Thyroid gland (tissue), 4 donors: ENCODE results near the gene C12orf42. TPM values are rescaled to one million over a fixed set of nuclear protein-coding genes. Genes with fewer than 3 reads are reported as not detected.
A peak's percentile ranks its signal among the peaks of the same experiment; 100 is the strongest.

Experiments
- DNase-seq, 2 donors: peaks; one replicate each; pipeline ENCODE4 v3.0.0-alpha.2; 2019
- H3K27ac ChIP-seq, 3 donors: fragments of 200-600 bp; sonication (generic); 1 replicate in 2 of 3; 2 replicates in 1 of 3; pipeline ENCODE4 v1.5.1; 2016 to 2019; ENCODE audit warnings: mild to moderate bottlenecking in 1 of 3, moderate library complexity in 1 of 3
- H3K27me3 ChIP-seq: fragments of 200-600 bp; sonication (generic); one replicate; pipeline ENCODE4 v1.5.1; 2019
- H3K36me3 ChIP-seq, 2 donors: fragments of 200-600 bp; sonication (generic); one replicate each; pipeline ENCODE4 v1.5.1; 2016 to 2019
- H3K4me1 ChIP-seq, 2 donors: fragments of 200-600 bp; sonication (generic); one replicate each; pipeline ENCODE4 v1.5.1; 2017 to 2019
- H3K4me3 ChIP-seq, 3 donors: fragments of 200-600 bp; sonication (generic); replicated peaks in 1 of 3; 1 replicate in 2 of 3; 2 replicates in 1 of 3; pipeline ENCODE4 v1.5.1; 2016; ENCODE audit warnings: mild to moderate bottlenecking in 1 of 3
- H3K9me3 ChIP-seq: fragments of 200-600 bp; sonication (generic); one replicate; pipeline ENCODE4 v1.5.1; 2017
- POLR2A ChIP-seq, 2 donors: fragments of 450-650 bp; IDR thresholded peaks; one replicate each; pipeline ENCODE4 v1.6.1; 2017; ENCODE audit warnings: antibody characterized with exemption in 2 of 2, mild to moderate bottlenecking in 2 of 2, moderate library complexity in 1 of 2
- WGBS, 2 donors: methylation state at CpG; one replicate each; pipeline ENCODE4 v1.1.5; 2017; 5-methylcytosine and 5-hydroxymethylcytosine counted together
- intact Hi-C: fragments of 100-400 bp; cut with DNase I; formaldehyde crosslinking; loops from one replicate; pipeline ENCODE4 v1.15.1; 2023
- total RNA-seq, 4 donors: library from RNA; depleted of rRNA; stranded (reverse); fragments of >200 nt; gene quantifications; one replicate each; pipeline ENCODE4 v1.2.3, GENCODE V29; 2016
- TF ChIP-seq, protein P1 (sequence below), 6 experiments: fragments of 200-600 bp in 3 of 6; fragments of 450-650 bp in 3 of 6; sonication (generic) in 3 of 6; IDR thresholded peaks; one replicate each; pipeline ENCODE4 v1.5.1; 2016 to 2019; ENCODE audit warnings: antibody characterized with exemption in 6 of 6, mild to moderate bottlenecking in 2 of 6, inconsistent platforms in 1 of 6, moderate library complexity in 1 of 6

The C12orf42 gene
- not detected for total RNA-seq

DNA sequence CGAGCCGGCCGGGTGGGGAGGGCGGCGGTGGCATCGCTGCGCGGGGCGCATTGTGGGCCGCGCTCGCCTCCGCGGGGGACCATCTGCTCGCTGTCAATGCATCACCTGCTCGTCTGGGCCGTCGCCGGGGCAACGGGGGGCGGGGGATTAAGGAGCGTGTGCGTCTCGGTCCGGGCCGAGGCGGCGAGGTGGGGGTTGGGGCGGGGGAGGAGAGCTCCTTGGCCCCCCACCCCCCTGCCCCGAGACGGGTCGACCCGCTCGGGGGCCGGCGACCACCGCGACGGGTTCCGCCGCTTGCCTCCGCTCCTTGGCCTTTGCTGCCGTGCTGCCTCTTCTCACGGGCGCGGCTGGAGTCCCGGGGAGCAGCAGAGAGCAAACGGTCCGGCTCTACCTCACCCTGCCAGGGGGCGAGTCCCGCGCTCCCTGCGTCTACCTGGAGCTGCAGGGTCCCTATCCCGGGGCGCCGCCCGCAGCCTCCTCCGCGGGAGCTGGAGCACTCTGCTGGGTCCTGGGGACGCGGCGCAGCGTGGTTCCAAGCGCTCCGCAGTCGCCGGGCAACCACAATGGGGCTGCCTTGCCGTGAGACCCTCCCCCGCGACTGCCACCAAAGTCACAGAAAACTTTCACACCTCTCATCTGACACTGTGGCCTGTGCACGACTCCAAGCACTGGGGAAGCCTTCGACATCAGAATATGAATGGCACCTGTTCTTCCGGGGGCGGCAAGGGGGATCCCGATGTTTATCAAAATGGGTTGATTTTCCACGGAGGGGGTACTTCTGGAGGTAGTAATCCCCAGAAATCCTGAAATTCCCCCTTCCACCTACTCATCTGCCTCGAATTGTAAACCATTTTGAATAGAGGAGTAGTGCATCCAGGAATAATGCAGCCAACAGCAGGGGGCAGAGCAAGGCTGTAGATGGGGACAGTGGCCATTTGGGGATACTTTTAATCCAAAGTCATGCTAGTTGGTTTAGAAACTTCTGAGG is at the start of gene C12orf42:
C12orf42 (minus strand) TSS at position 500 of the 988 bp plus-strand sequence. CDS start 17,542 bp downstream, outside the sequence.
- peak in 1 of 2 donors; percentile 8 for DNase-seq
- H3K4me3 ChIP-seq: peak within 1 kb of the TSS in 1 of 3 donors; percentile 9
- TF ChIP-seq, protein P1, sequence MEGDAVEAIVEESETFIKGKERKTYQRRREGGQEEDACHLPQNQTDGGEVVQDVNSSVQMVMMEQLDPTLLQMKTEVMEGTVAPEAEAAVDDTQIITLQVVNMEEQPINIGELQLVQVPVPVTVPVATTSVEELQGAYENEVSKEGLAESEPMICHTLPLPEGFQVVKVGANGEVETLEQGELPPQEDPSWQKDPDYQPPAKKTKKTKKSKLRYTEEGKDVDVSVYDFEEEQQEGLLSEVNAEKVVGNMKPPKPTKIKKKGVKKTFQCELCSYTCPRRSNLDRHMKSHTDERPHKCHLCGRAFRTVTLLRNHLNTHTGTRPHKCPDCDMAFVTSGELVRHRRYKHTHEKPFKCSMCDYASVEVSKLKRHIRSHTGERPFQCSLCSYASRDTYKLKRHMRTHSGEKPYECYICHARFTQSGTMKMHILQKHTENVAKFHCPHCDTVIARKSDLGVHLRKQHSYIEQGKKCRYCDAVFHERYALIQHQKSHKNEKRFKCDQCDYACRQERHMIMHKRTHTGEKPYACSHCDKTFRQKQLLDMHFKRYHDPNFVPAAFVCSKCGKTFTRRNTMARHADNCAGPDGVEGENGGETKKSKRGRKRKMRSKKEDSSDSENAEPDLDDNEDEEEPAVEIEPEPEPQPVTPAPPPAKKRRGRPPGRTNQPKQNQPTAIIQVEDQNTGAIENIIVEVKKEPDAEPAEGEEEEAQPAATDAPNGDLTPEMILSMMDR (IDR thresholded peaks at IDR 0.05): peak in 2 of 6 experiments; percentile 10 to 20
- no peak for TF ChIP-seq POLR2A (IDR thresholded peaks at IDR 0.05)
- H3K27me3 ChIP-seq: peaks cover 4% of the 10 kb centered on the region
- intact Hi-C loops: no loop called here
- H3K27ac ChIP-seq: no peak within 1 kb of the TSS
- no peaks in the 10 kb centered on the region for H3K9me3 ChIP-seq
- no peaks in the 10 kb centered on the region for H3K36me3 ChIP-seq
- whole genome bisulfite sequencing, 2 donors: 1 to 4% methylated on average over 3 to 8 of the region's 77 CpGs
- H3K4me1 ChIP-seq: peaks cover 10% of the 10 kb centered on the region in 2 donors

- no peak for DNase-seq
- Histone ChIP-seq H3K9me3 (no peaks in the 10 kb centered on the region), H3K4me3 (no peak overlapping the region), H3K27ac (no peak overlapping the region), H3K27me3 (no peaks in the 10 kb centered on the region), H3K4me1 (no peaks in the 10 kb centered on the region), H3K36me3 (no peaks in the 10 kb centered on the region)
- intact Hi-C loops: loop anchor here (10.0 kb wide), 1 partner anchor 587 kb away; the partner anchor contains the start of gene ASCL1
- whole genome bisulfite sequencing, 2 donors: 92 to 95% methylated on average over 3 of the region's 3 CpGs
- TF ChIP-seq POLR2A (IDR thresholded peaks at IDR 0.05): no peak
- TF ChIP-seq, protein P1 (IDR thresholded peaks at IDR 0.05): no peak
Measured at GRCh38 chr12:103542078-103542477, 46.3 kb upstream of the C12orf42 start.

- Histone ChIP-seq H3K4me1 (no peaks in the 10 kb centered on the region), H3K9me3 (no peaks in the 10 kb centered on the region), H3K27ac (no peak overlapping the region), H3K36me3 (no peaks in the 10 kb centered on the region), H3K4me3 (no peak overlapping the region), H3K27me3 (no peaks in the 10 kb centered on the region)
- no peak for DNase-seq
- no peak for TF ChIP-seq POLR2A (IDR thresholded peaks at IDR 0.05)
- TF ChIP-seq, protein P1 (IDR thresholded peaks at IDR 0.05): no peak
- intact Hi-C loops: loop anchor here (10.0 kb wide), 1 partner anchor 586 kb away; the partner anchor contains the start of gene ASCL1
- WGBS, 2 donors: 73 to 76% methylated on average over 3 of the region's 3 CpGs
Measured at GRCh38 chr12:103540319-103540718, 44.6 kb upstream of the C12orf42 start.

- H3K4me3 ChIP-seq: no peak overlapping the region
- H3K4me1 ChIP-seq: no peaks in the 10 kb centered on the region
- intact Hi-C loops: no loop called here
- no peak for DNase-seq
- H3K9me3 ChIP-seq: no peaks in the 10 kb centered on the region
- H3K27ac ChIP-seq: no peak overlapping the region
- H3K27me3 ChIP-seq: no peaks in the 10 kb centered on the region
- 44 to 48% methylated on average over 1 of the region's 1 CpG for WGBS, 2 donors
- H3K36me3 ChIP-seq: no peaks in the 10 kb centered on the region
- no peak for TF ChIP-seq POLR2A (IDR thresholded peaks at IDR 0.05)
- TF ChIP-seq, protein P1 (IDR thresholded peaks at IDR 0.05): no peak
Measured at GRCh38 chr12:103538397-103538796, 42.6 kb upstream of the C12orf42 start.
